ENCODE data around the gene TMEM215. TPM values are rescaled to one million over a fixed set of nuclear protein-coding genes. Genes with fewer than 3 reads are reported as not detected.

The TMEM215 gene
- not detected for polyA plus RNA-seq (2013, experiment 1 of 2)
- polyA plus RNA-seq (2013, experiment 2 of 2) = not detected

- no peak within 1 kb of the TSS for H2AK5ac ChIP-seq (ENCODE audit: low read length, severe bottlenecking)
- H3K4me1 ChIP-seq (ENCODE audit: control insufficient read depth, insufficient read depth, low read depth, low read length) = peaks cover 9% of the 10 kb centered on the region
- no peak within 1 kb of the TSS for H4K8ac ChIP-seq (ENCODE audit: low read length)
- no peak within 1 kb of the TSS for H4K91ac ChIP-seq (ENCODE audit: low read length)
- 2% methylated on average over 57 of the region's 59 CpGs for WGBS
- peak within 1 kb of the TSS; percentile 47 for H3K4me2 ChIP-seq (ENCODE audit: low read length, poor library complexity, severe bottlenecking)
- H2AFZ ChIP-seq (ENCODE audit: low read depth, low read length) = no peak within 1 kb of the TSS
- H3K4me3 ChIP-seq (ENCODE audit: insufficient read depth in 1 of 2, low read depth in 1 of 2, low read length in 2 of 2) = no peak within 1 kb of the TSS
- H3K18ac ChIP-seq (ENCODE audit: low read depth in 1 of 2, low read length in 2 of 2) = no peak within 1 kb of the TSS
- no peak within 1 kb of the TSS for H3K4ac ChIP-seq (ENCODE audit: low read depth in 1 of 2, low read length in 2 of 2)
- H3K79me1 ChIP-seq (replicated peaks; ENCODE audit: low read length, poor library complexity, severe bottlenecking) = no peaks in the 10 kb centered on the region
- H3K9me3 ChIP-seq (ENCODE audit: control insufficient read depth, low read length) = no peaks in the 10 kb centered on the region
- H3K36me3 ChIP-seq (ENCODE audit: control insufficient read depth in 1 of 2, insufficient read depth in 2 of 2, low read depth in 1 of 2, low read length in 2 of 2) = peaks cover 0 to 3% of the 10 kb centered on the region in 2 experiments
- H3K14ac ChIP-seq (ENCODE audit: low read length in 2 of 2) = no peak within 1 kb of the TSS
- no peak within 1 kb of the TSS for H2BK120ac ChIP-seq (ENCODE audit: low read depth, low read length)
- no peak for DNase-seq
- no peak within 1 kb of the TSS for H3K9ac ChIP-seq (ENCODE audit: low read length)
- H2BK12ac ChIP-seq (ENCODE audit: low read length in 2 of 2) = no peak within 1 kb of the TSS
- H3K27me3 ChIP-seq (ENCODE audit: control insufficient read depth in 1 of 2, insufficient read depth in 1 of 2, low read length in 2 of 2) = peaks cover 50 to 70% of the 10 kb centered on the region in 2 experiments
- no peak within 1 kb of the TSS for H3K27ac ChIP-seq (ENCODE audit: low read length, poor library complexity, severe bottlenecking)
- H2BK15ac ChIP-seq (ENCODE audit: low read depth, poor library complexity, severe bottlenecking) = peak within 1 kb of the TSS; percentile 48
- H2BK5ac ChIP-seq (ENCODE audit: low read depth, low read length, poor library complexity, severe bottlenecking) = no peak within 1 kb of the TSS
- no peak within 1 kb of the TSS for H3K23ac ChIP-seq (ENCODE audit: low read length in 2 of 2)
Measured at GRCh38 chr9:32783168-32783891, at the start of gene TMEM215. TSS of gene TMEM215 (plus strand) at chr9:32783540. CDS start at chr9:32784184, 644 bp downstream.

DNA sequence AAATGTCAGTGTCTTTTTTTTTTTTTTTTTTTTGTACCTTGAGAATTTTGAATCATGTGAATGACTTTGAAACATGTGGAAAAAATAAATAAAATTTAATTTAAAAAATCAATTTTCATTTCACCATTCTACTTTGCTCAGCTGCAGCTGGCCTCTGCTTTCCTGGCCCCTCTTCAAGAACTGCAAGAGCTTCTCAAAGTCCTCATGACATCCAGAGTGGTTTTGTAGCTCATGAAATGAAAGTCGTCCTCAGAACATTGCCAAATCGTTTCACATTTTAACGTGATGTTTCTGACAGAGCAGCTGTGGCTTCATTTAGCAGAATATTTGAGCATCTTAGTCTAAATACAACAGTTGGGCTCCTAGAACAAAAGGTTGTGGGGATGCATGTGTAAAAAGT lies 47.9 kb upstream of the TMEM215 start:
- no peak overlapping the region for H3K9ac ChIP-seq (ENCODE audit: low read length)
- no peaks in the 10 kb centered on the region for H3K36me3 ChIP-seq (ENCODE audit: control insufficient read depth in 1 of 2, insufficient read depth in 2 of 2, low read depth in 1 of 2, low read length in 2 of 2)
- no peak for DNase-seq
- no peaks in the 10 kb centered on the region for H3K79me1 ChIP-seq (replicated peaks; ENCODE audit: low read length, poor library complexity, severe bottlenecking)
- WGBS = 59% methylated on average over 3 of the region's 3 CpGs
- H2BK5ac ChIP-seq (ENCODE audit: low read depth, low read length, poor library complexity, severe bottlenecking) = no peak overlapping the region
- no peak overlapping the region for H3K4me3 ChIP-seq (ENCODE audit: insufficient read depth in 1 of 2, low read depth in 1 of 2, low read length in 2 of 2)
- H3K23ac ChIP-seq (ENCODE audit: low read length in 2 of 2) = no peak overlapping the region
- no peak overlapping the region for H3K18ac ChIP-seq (ENCODE audit: low read depth in 1 of 2, low read length in 2 of 2)
- no peak overlapping the region for H2BK12ac ChIP-seq (ENCODE audit: low read length in 2 of 2)
- H2AK5ac ChIP-seq (ENCODE audit: low read length, severe bottlenecking) = no peak overlapping the region
- H2AFZ ChIP-seq (ENCODE audit: low read depth, low read length) = no peak overlapping the region
- H3K4me2 ChIP-seq (ENCODE audit: low read length, poor library complexity, severe bottlenecking) = no peak overlapping the region
- H3K27ac ChIP-seq (ENCODE audit: low read length, poor library complexity, severe bottlenecking) = no peak overlapping the region
- no peaks in the 10 kb centered on the region for H3K9me3 ChIP-seq (ENCODE audit: control insufficient read depth, low read length)
- H2BK120ac ChIP-seq (ENCODE audit: low read depth, low read length) = no peak overlapping the region
- no peak overlapping the region for H4K91ac ChIP-seq (ENCODE audit: low read length)
- H3K14ac ChIP-seq (ENCODE audit: low read length in 2 of 2) = no peak overlapping the region
- H2BK15ac ChIP-seq (ENCODE audit: low read depth, poor library complexity, severe bottlenecking) = no peak overlapping the region
- no peak overlapping the region for H4K8ac ChIP-seq (ENCODE audit: low read length)
- no peaks in the 10 kb centered on the region for H3K27me3 ChIP-seq (ENCODE audit: control insufficient read depth in 1 of 2, insufficient read depth in 1 of 2, low read length in 2 of 2)
- H3K4ac ChIP-seq (ENCODE audit: low read depth in 1 of 2, low read length in 2 of 2) = no peak overlapping the region
- H3K4me1 ChIP-seq (ENCODE audit: control insufficient read depth, insufficient read depth, low read depth, low read length) = no peaks in the 10 kb centered on the region

GRCh38 chr9:32737378-32737777 lies 46.0 kb upstream of the TMEM215 start:
- H3K4me2 ChIP-seq (ENCODE audit: low read length, poor library complexity, severe bottlenecking) = no peak overlapping the region
- no peak overlapping the region for H3K18ac ChIP-seq (ENCODE audit: low read depth in 1 of 2, low read length in 2 of 2)
- no peak overlapping the region for H2BK5ac ChIP-seq (ENCODE audit: low read depth, low read length, poor library complexity, severe bottlenecking)
- no peaks in the 10 kb centered on the region for H3K27me3 ChIP-seq (ENCODE audit: control insufficient read depth in 1 of 2, insufficient read depth in 1 of 2, low read length in 2 of 2)
- no peak overlapping the region for H2AFZ ChIP-seq (ENCODE audit: low read depth, low read length)
- no peak overlapping the region for H3K4me3 ChIP-seq (ENCODE audit: insufficient read depth in 1 of 2, low read depth in 1 of 2, low read length in 2 of 2)
- no peaks in the 10 kb centered on the region for H3K9me3 ChIP-seq (ENCODE audit: control insufficient read depth, low read length)
- no peak overlapping the region for H3K14ac ChIP-seq (ENCODE audit: low read length in 2 of 2)
- no peaks in the 10 kb centered on the region for H3K36me3 ChIP-seq (ENCODE audit: control insufficient read depth in 1 of 2, insufficient read depth in 2 of 2, low read depth in 1 of 2, low read length in 2 of 2)
- H3K23ac ChIP-seq (ENCODE audit: low read length in 2 of 2) = no peak overlapping the region
- no peak overlapping the region for H2BK12ac ChIP-seq (ENCODE audit: low read length in 2 of 2)
- H3K4me1 ChIP-seq (ENCODE audit: control insufficient read depth, insufficient read depth, low read depth, low read length) = no peaks in the 10 kb centered on the region
- H4K8ac ChIP-seq (ENCODE audit: low read length) = no peak overlapping the region
- WGBS = 6% methylated on average over 1 of the region's 1 CpG
- no peak overlapping the region for H2AK5ac ChIP-seq (ENCODE audit: low read length, severe bottlenecking)
- no peak overlapping the region for H3K9ac ChIP-seq (ENCODE audit: low read length)
- no peak overlapping the region for H3K4ac ChIP-seq (ENCODE audit: low read depth in 1 of 2, low read length in 2 of 2)
- no peak overlapping the region for H3K27ac ChIP-seq (ENCODE audit: low read length, poor library complexity, severe bottlenecking)
- no peaks in the 10 kb centered on the region for H3K79me1 ChIP-seq (replicated peaks; ENCODE audit: low read length, poor library complexity, severe bottlenecking)
- no peak overlapping the region for H2BK15ac ChIP-seq (ENCODE audit: low read depth, poor library complexity, severe bottlenecking)
- no peak overlapping the region for H2BK120ac ChIP-seq (ENCODE audit: low read depth, low read length)
- no peak overlapping the region for H4K91ac ChIP-seq (ENCODE audit: low read length)
- DNase-seq = no peak

DNA sequence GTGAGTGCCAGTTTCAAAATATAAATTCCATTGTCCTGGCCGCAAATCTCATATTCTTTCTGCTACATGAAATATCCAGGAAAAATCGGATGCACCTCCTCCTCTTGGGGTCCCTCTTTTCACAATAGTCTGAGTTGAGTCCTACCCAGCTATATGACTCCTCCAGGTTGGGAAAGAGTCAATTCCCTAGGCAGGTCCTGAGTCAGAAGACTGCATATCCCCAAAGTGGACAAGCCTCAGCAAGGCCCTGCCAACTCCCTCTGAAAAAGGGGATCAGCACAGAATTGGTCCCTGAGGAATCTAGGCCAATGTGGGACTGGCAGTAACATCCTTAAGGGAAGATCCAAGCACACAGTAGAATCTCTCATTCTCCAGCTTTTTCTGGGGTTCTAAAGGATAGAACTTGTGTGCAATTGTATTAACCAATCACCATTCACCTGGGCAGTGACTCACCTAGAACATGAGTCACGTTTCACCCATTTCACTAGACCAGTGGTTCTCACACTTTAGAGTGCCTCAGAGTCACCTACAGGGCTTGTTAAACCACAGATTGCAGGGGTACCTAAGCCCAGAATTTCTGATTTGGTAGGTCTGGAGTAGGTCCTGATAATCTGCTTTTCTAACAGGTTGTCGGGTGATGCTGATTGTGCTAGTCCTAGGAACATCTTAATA lies 44.7 kb upstream of the TMEM215 start:
- H2AK5ac ChIP-seq (ENCODE audit: low read length, severe bottlenecking) = no peak overlapping the region
- H3K27me3 ChIP-seq (ENCODE audit: control insufficient read depth in 1 of 2, insufficient read depth in 1 of 2, low read length in 2 of 2) = no peaks in the 10 kb centered on the region
- H3K79me1 ChIP-seq (replicated peaks; ENCODE audit: low read length, poor library complexity, severe bottlenecking) = no peaks in the 10 kb centered on the region
- no peaks in the 10 kb centered on the region for H3K4me1 ChIP-seq (ENCODE audit: control insufficient read depth, insufficient read depth, low read depth, low read length)
- H2BK120ac ChIP-seq (ENCODE audit: low read depth, low read length) = no peak overlapping the region
- H2AFZ ChIP-seq (ENCODE audit: low read depth, low read length) = no peak overlapping the region
- WGBS = 71% methylated on average over 3 of the region's 4 CpGs
- H3K4ac ChIP-seq (ENCODE audit: low read depth in 1 of 2, low read length in 2 of 2) = no peak overlapping the region
- H3K9ac ChIP-seq (ENCODE audit: low read length) = no peak overlapping the region
- H3K27ac ChIP-seq (ENCODE audit: low read length, poor library complexity, severe bottlenecking) = no peak overlapping the region
- no peak overlapping the region for H3K14ac ChIP-seq (ENCODE audit: low read length in 2 of 2)
- H2BK12ac ChIP-seq (ENCODE audit: low read length in 2 of 2) = no peak overlapping the region
- no peak overlapping the region for H3K4me3 ChIP-seq (ENCODE audit: insufficient read depth in 1 of 2, low read depth in 1 of 2, low read length in 2 of 2)
- no peak overlapping the region for H3K23ac ChIP-seq (ENCODE audit: low read length in 2 of 2)
- no peak overlapping the region for H2BK15ac ChIP-seq (ENCODE audit: low read depth, poor library complexity, severe bottlenecking)
- no peak overlapping the region for H2BK5ac ChIP-seq (ENCODE audit: low read depth, low read length, poor library complexity, severe bottlenecking)
- H3K36me3 ChIP-seq (ENCODE audit: control insufficient read depth in 1 of 2, insufficient read depth in 2 of 2, low read depth in 1 of 2, low read length in 2 of 2) = no peaks in the 10 kb centered on the region
- H3K9me3 ChIP-seq (ENCODE audit: control insufficient read depth, low read length) = no peaks in the 10 kb centered on the region
- H3K4me2 ChIP-seq (ENCODE audit: low read length, poor library complexity, severe bottlenecking) = no peak overlapping the region
- DNase-seq = no peak
- H4K91ac ChIP-seq (ENCODE audit: low read length) = no peak overlapping the region
- H4K8ac ChIP-seq (ENCODE audit: low read length) = no peak overlapping the region
- H3K18ac ChIP-seq (ENCODE audit: low read depth in 1 of 2, low read length in 2 of 2) = no peak overlapping the region
